HCT116 (cell line): ENCODE results near the gene AGBL3. TPM values are rescaled to one million over a fixed set of nuclear protein-coding genes. Genes with fewer than 3 reads are reported as not detected.

Source experiments
- ATAC-seq: fragments of 200-7000 bp; cut with Tn5 transposase; 2 replicates; pipeline ENCODE4 v1.9.1; 2020; ENCODE audit warnings: mild to moderate bottlenecking, moderate library complexity
- BruUV-seq: library from RNA; stranded (reverse); fragments of 400-500 nt; replicated peaks from 2 replicates; lab custom pipeline; 2021; lab: Mats Ljungman, UMichigan
- CTCF ChIA-PET: fragments of 300-600 bp; sonication (Branson Sonifier 250); formaldehyde crosslinking; loops from one replicate; lab custom pipeline; 2021; ENCODE audit warnings: antibody characterized with exemption; lab: Charles Lee
- POLR2A ChIA-PET: fragments of 300-600, 350-600 bp; sonication (Branson Sonifier 250); formaldehyde crosslinking; loops from one replicate; lab custom pipeline; 2021; ENCODE audit warnings: antibody characterized with exemption; lab: Charles Lee
- RAD21 ChIA-PET, 2 experiments: fragments of 300-600 bp; sonication (Branson Sonifier 250); formaldehyde crosslinking; loops; one replicate each; lab custom pipeline; 2023; ENCODE audit warnings: low total read pairs in 2 of 2; ENCODE audit not compliant: uncharacterized antibody in 2 of 2, unreplicated experiment in 2 of 2, low non-redundant PET in 1 of 2; lab: Charles Lee
- DNase-seq: peaks from one replicate; pipeline ENCODE4 v3.0.0-alpha.2; 2010; ENCODE audit warnings: low read depth, low spot score
- H2AFZ ChIP-seq: fragments of 200-600 bp; shearing (Covaris generic), sonication (generic); 2 replicates; pipeline ENCODE4 v1.6.1; 2017; ENCODE audit warnings: low read depth, mixed run types, mixed read lengths, antibody characterized with exemption, low read length; ENCODE audit not compliant: poor library complexity, severe bottlenecking
- H3K27ac ChIP-seq: 2 replicates; pipeline ENCODE4 v1.5.1; 2012; ENCODE audit warnings: low read depth, low read length
- H3K27me3 ChIP-seq: fragments of 200-600 bp; sonication (generic); 2 replicates; pipeline ENCODE4 v1.6.1; 2016; ENCODE audit warnings: mixed run types, low read length, mixed read lengths; ENCODE audit not compliant: insufficient read depth
- H3K36me3 ChIP-seq, 2 experiments: fragments of 200-500 bp in 1 of 2; fragments of 200-600 bp in 1 of 2; sonication (Bioruptor generic) in 1 of 2; sonication (generic) in 1 of 2; 2 replicates each; pipeline versions ENCODE4 v1.5.1 to v1.6.1; 2014 to 2016; ENCODE audit warnings: low read length in 2 of 2, inconsistent platforms in 1 of 2, mixed read lengths in 1 of 2, mixed run types in 1 of 2; ENCODE audit not compliant: insufficient read depth in 2 of 2, control insufficient read depth in 1 of 2
- H3K4me1 ChIP-seq, 2 experiments: fragments of 200-600 bp in 1 of 2; sonication (generic) in 1 of 2; 2 replicates each; pipeline versions ENCODE4 v1.5.1 to v1.6.1; 2012 to 2017; ENCODE audit warnings: low read length in 2 of 2, inconsistent platforms in 1 of 2, mild to moderate bottlenecking in 1 of 2, mixed read lengths in 1 of 2, mixed run types in 1 of 2, moderate library complexity in 1 of 2; ENCODE audit not compliant: insufficient read depth in 2 of 2, control insufficient read depth in 1 of 2
- H3K4me2 ChIP-seq: fragments of 200-600 bp; sonication (generic); 2 replicates; pipeline ENCODE4 v1.6.1; 2017; ENCODE audit warnings: mixed run types, low read length, mixed read lengths
- H3K4me3 ChIP-seq, 2 experiments: fragments of 200-600 bp in 1 of 2; sonication (generic) in 1 of 2; replicated peaks in 1 of 2; 2 replicates each; pipeline ENCODE4 v1.5.1; 2011 to 2016; ENCODE audit warnings: low read length in 2 of 2, control low read depth in 1 of 2, low read depth in 1 of 2, mild to moderate bottlenecking in 1 of 2, mixed read lengths in 1 of 2, mixed run types in 1 of 2
- H3K79me2 ChIP-seq: fragments of 200-600 bp; sonication (generic); 2 replicates; pipeline ENCODE4 v1.6.1; 2017; ENCODE audit warnings: mild to moderate bottlenecking, mixed run types, low read length, moderate library complexity, mixed read lengths; ENCODE audit not compliant: insufficient read depth
- H3K9ac ChIP-seq: fragments of 200-600 bp; sonication (generic); 2 replicates; pipeline ENCODE4 v1.6.1; 2016; ENCODE audit warnings: low read length, mixed read lengths
- H3K9me2 ChIP-seq: fragments of 200-600 bp; sonication (generic), shearing (Covaris generic); 2 replicates; pipeline ENCODE4 v1.6.1; 2017; ENCODE audit warnings: mixed run types, mild to moderate bottlenecking, moderate library complexity; ENCODE audit not compliant: insufficient read depth
- H3K9me3 ChIP-seq, 2 experiments: fragments of 200-500 bp in 1 of 2; fragments of 200-600 bp in 1 of 2; sonication (Bioruptor generic) in 1 of 2; sonication (generic) in 1 of 2; 2 replicates each; pipeline ENCODE4 v1.6.1; 2014 to 2017; ENCODE audit warnings: low read length in 2 of 2, mixed read lengths in 2 of 2, inconsistent platforms in 1 of 2, low read depth in 1 of 2, mild to moderate bottlenecking in 1 of 2, mixed run types in 1 of 2, moderate library complexity in 1 of 2; ENCODE audit not compliant: control insufficient read depth in 1 of 2, insufficient read depth in 1 of 2
- H4K20me1 ChIP-seq: fragments of 200-600 bp; sonication (generic), shearing (Covaris generic); 2 replicates; pipeline ENCODE4 v1.6.1; 2017; ENCODE audit warnings: mixed run types, mild to moderate bottlenecking, moderate library complexity; ENCODE audit not compliant: insufficient read depth
- CBX3 ChIP-seq: IDR thresholded peaks from 2 replicates; pipeline ENCODE4 v1.6.1; 2012; ENCODE audit warnings: low read depth
- CEBPB ChIP-seq: IDR thresholded peaks from 2 replicates; pipeline ENCODE4 v1.6.1; 2012; ENCODE audit warnings: low read depth
- EZH2 ChIP-seq: fragments of 200-600 bp; sonication (generic); IDR thresholded peaks from 2 replicates; pipeline ENCODE4 v1.6.1; 2017; ENCODE audit warnings: antibody characterized with exemption, mixed run types
- EZH2phosphoT487 ChIP-seq: fragments of 200-600 bp; IDR thresholded peaks from 2 replicates; pipeline ENCODE4 v1.6.1; 2018; ENCODE audit warnings: antibody characterized with exemption, borderline replicate concordance
- FOSL1 ChIP-seq: IDR thresholded peaks from 2 replicates; pipeline ENCODE4 v1.6.1; 2012; ENCODE audit warnings: low read depth
- POLR2A ChIP-seq: IDR thresholded peaks from 2 replicates; pipeline ENCODE4 v1.7.0; 2011; ENCODE audit warnings: borderline replicate concordance; ENCODE audit not compliant: insufficient read depth, insufficient read length; ENCODE audit errors: extremely low read depth
- POLR2AphosphoS5 ChIP-seq: IDR thresholded peaks from 2 replicates; pipeline ENCODE4 v1.6.1; 2011; ENCODE audit warnings: mild to moderate bottlenecking, low read depth, low read length, moderate library complexity
- SIN3A ChIP-seq: IDR thresholded peaks from 2 replicates; pipeline ENCODE4 v1.6.1; 2012; ENCODE audit warnings: low read depth
- TCF7L2 ChIP-seq: IDR thresholded peaks from 2 replicates; pipeline ENCODE4 v1.7.0; 2011; ENCODE audit warnings: borderline replicate concordance, inconsistent platforms; ENCODE audit not compliant: insufficient read depth, insufficient read length; ENCODE audit errors: extremely low read depth
- YY1 ChIP-seq: IDR thresholded peaks from 2 replicates; pipeline ENCODE4 v1.6.1; 2011; ENCODE audit warnings: low read length, low read depth, moderate library complexity, mild to moderate bottlenecking; ENCODE audit not compliant: insufficient replicate concordance; ENCODE audit errors: extremely low read depth
- ZFX ChIP-seq: fragments of 450-650 bp; IDR thresholded peaks from 2 replicates; pipeline ENCODE4 v1.6.1; 2017
- ZNF274 ChIP-seq: fragments of 200-500 bp; sonication (Bioruptor generic); IDR thresholded peaks from 2 replicates; pipeline ENCODE4 v1.6.1; 2014; ENCODE audit warnings: mild to moderate bottlenecking, low read depth, low read length, inconsistent platforms
- intact Hi-C: fragments of 100-400 bp; cut with micrococcal nuclease; formaldehyde crosslinking; loops from 2 replicates; pipeline ENCODE4 v1.10.0; 2022
- total RNA-seq: library from RNA; stranded (reverse); gene quantifications from one replicate; pipeline ENCODE4 v1.2.1, GENCODE V29; 2021; ENCODE audit not compliant: unreplicated experiment
- TF ChIP-seq, protein P1 (sequence below): IDR thresholded peaks from 2 replicates; pipeline ENCODE4 v1.6.1; 2012
- TF ChIP-seq, protein P2 (sequence below): IDR thresholded peaks from 2 replicates; pipeline ENCODE4 v1.6.1; 2011; ENCODE audit warnings: mild to moderate bottlenecking, low read length, moderate library complexity; ENCODE audit not compliant: insufficient replicate concordance; ENCODE audit errors: extremely low read depth
- TF ChIP-seq, protein P3 (sequence below), 3 experiments: fragments of 200-600 bp in 1 of 3; sonication (generic) in 1 of 3; IDR thresholded peaks in 2 of 3; conservative IDR thresholded peaks in 1 of 3; 2 replicates each; pipeline ENCODE4 v1.5.1; 2012 to 2017; ENCODE audit warnings: low read depth in 2 of 3, low read length in 2 of 3, antibody characterized with exemption in 1 of 3, borderline replicate concordance in 1 of 3, control low read depth in 1 of 3, mild to moderate bottlenecking in 1 of 3, mixed read lengths in 1 of 3, mixed run types in 1 of 3, moderate library complexity in 1 of 3; ENCODE audit not compliant: insufficient read depth in 1 of 3
- TF ChIP-seq, protein P4 (sequence below): IDR thresholded peaks from 2 replicates; pipeline ENCODE4 v1.6.1; 2012; ENCODE audit warnings: low read depth
- TF ChIP-seq, protein P5 (sequence below): IDR thresholded peaks from 2 replicates; pipeline ENCODE4 v1.6.1; 2012

AGBL3 gene
- total RNA-seq, 1 experiment from 2014 or later, result 1.9 TPM

DNA sequence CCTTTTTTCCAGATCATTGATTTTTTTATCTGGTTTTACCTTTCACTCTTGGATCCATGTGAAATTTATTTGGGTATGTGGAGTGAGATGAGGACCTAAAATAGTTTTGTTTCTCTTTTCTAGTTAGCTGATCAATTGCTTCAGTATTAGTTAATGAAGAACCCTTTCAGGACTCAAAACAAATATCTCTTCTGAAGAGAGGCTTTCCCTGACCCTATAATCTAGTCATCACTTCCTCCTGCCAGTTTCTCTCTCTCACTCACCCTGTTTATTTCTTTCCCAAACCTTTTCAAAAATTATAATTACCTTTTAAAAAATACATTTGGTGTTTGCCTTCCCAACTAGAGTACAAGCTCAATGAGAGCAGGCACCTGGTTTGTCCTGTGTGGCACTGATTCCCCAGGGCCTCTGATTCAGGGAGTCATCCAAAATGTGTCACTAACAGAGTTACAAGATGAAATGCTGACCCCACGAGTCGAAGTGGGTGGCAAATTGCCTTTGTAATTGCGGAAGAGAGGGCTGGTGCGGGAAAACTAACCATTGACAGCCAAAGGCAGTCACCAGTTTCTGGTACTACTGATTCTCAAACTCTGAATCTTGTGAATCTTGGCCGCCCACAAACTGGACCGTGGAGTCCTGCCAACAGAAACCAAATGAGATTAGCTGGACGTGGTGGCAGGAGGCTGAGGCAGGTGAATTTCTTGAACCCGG lies 163.9 kb downstream of the AGBL3 start:
- H2AFZ ChIP-seq, result no peak overlapping the region
- no peaks in the 10 kb centered on the region for H3K27me3 ChIP-seq
- no peaks in the 10 kb centered on the region for H3K9me2 ChIP-seq
- H3K9ac ChIP-seq, result no peak overlapping the region
- no peaks in the 10 kb centered on the region for H3K79me2 ChIP-seq
- no peak for DNase-seq
- no peaks in the 10 kb centered on the region; a peak in 1 of 4 replicates for H3K9me3 ChIP-seq
- BruUV-seq, result no TSS peak
- no peaks in the 10 kb centered on the region for H4K20me1 ChIP-seq
- H3K36me3 ChIP-seq, result no peaks in the 10 kb centered on the region
- H3K4me1 ChIP-seq, result no peaks in the 10 kb centered on the region; a peak in 1 of 4 replicates
- ChIA-PET POLR2A (no interaction called here), CTCF (interaction anchor here (0.6 kb wide), 1 partner anchor 19 kb away, joined by 3 read pairs; no protein-coding TSS in a partner anchor), RAD21 (no interaction called here)
- H3K4me2 ChIP-seq, result no peak overlapping the region
- intact Hi-C loops, result no loop called here
- TF ChIP-seq POLR2AphosphoS5, result no peak
- no peak for TF ChIP-seq TCF7L2
- TF ChIP-seq POLR2A, result no peak
- TF ChIP-seq CEBPB, result no peak
- TF ChIP-seq ZNF274, result no peak
- TF ChIP-seq ZFX, result no peak
- TF ChIP-seq, protein P1, sequence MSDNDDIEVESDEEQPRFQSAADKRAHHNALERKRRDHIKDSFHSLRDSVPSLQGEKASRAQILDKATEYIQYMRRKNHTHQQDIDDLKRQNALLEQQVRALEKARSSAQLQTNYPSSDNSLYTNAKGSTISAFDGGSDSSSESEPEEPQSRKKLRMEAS, result no peak
- TF ChIP-seq EZH2phosphoT487, result no peak
- TF ChIP-seq, protein P2, sequence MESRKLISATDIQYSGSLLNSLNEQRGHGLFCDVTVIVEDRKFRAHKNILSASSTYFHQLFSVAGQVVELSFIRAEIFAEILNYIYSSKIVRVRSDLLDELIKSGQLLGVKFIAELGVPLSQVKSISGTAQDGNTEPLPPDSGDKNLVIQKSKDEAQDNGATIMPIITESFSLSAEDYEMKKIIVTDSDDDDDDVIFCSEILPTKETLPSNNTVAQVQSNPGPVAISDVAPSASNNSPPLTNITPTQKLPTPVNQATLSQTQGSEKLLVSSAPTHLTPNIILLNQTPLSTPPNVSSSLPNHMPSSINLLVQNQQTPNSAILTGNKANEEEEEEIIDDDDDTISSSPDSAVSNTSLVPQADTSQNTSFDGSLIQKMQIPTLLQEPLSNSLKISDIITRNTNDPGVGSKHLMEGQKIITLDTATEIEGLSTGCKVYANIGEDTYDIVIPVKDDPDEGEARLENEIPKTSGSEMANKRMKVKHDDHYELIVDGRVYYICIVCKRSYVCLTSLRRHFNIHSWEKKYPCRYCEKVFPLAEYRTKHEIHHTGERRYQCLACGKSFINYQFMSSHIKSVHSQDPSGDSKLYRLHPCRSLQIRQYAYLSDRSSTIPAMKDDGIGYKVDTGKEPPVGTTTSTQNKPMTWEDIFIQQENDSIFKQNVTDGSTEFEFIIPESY, result no peak
- no peak for TF ChIP-seq EZH2
- TF ChIP-seq, protein P3, sequence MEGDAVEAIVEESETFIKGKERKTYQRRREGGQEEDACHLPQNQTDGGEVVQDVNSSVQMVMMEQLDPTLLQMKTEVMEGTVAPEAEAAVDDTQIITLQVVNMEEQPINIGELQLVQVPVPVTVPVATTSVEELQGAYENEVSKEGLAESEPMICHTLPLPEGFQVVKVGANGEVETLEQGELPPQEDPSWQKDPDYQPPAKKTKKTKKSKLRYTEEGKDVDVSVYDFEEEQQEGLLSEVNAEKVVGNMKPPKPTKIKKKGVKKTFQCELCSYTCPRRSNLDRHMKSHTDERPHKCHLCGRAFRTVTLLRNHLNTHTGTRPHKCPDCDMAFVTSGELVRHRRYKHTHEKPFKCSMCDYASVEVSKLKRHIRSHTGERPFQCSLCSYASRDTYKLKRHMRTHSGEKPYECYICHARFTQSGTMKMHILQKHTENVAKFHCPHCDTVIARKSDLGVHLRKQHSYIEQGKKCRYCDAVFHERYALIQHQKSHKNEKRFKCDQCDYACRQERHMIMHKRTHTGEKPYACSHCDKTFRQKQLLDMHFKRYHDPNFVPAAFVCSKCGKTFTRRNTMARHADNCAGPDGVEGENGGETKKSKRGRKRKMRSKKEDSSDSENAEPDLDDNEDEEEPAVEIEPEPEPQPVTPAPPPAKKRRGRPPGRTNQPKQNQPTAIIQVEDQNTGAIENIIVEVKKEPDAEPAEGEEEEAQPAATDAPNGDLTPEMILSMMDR (IDR thresholded peaks at IDR 0.05 in 2 of 3, conservative IDR thresholded peaks at IDR 0.05 in 1 of 3; ENCODE audit: borderline replicate concordance in 1 of 3, insufficient read depth in 1 of 3, low read depth in 2 of 3, low read length in 2 of 3), result no peak
- TF ChIP-seq, protein P4, sequence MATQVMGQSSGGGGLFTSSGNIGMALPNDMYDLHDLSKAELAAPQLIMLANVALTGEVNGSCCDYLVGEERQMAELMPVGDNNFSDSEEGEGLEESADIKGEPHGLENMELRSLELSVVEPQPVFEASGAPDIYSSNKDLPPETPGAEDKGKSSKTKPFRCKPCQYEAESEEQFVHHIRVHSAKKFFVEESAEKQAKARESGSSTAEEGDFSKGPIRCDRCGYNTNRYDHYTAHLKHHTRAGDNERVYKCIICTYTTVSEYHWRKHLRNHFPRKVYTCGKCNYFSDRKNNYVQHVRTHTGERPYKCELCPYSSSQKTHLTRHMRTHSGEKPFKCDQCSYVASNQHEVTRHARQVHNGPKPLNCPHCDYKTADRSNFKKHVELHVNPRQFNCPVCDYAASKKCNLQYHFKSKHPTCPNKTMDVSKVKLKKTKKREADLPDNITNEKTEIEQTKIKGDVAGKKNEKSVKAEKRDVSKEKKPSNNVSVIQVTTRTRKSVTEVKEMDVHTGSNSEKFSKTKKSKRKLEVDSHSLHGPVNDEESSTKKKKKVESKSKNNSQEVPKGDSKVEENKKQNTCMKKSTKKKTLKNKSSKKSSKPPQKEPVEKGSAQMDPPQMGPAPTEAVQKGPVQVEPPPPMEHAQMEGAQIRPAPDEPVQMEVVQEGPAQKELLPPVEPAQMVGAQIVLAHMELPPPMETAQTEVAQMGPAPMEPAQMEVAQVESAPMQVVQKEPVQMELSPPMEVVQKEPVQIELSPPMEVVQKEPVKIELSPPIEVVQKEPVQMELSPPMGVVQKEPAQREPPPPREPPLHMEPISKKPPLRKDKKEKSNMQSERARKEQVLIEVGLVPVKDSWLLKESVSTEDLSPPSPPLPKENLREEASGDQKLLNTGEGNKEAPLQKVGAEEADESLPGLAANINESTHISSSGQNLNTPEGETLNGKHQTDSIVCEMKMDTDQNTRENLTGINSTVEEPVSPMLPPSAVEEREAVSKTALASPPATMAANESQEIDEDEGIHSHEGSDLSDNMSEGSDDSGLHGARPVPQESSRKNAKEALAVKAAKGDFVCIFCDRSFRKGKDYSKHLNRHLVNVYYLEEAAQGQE, result no peak
- TF ChIP-seq FOSL1, result no peak
- TF ChIP-seq SIN3A, result no peak
- no peak for TF ChIP-seq CBX3
- TF ChIP-seq, protein P5, sequence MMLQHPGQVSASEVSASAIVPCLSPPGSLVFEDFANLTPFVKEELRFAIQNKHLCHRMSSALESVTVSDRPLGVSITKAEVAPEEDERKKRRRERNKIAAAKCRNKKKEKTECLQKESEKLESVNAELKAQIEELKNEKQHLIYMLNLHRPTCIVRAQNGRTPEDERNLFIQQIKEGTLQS, result no peak
- TF ChIP-seq YY1, result no peak
- H3K4me3 ChIP-seq, result no peak overlapping the region
- ATAC-seq, result no peak
- no peak overlapping the region for H3K27ac ChIP-seq
